Sigmoid colon (tissue), 7 donors: ENCODE results near the gene RFC3. TPM values are rescaled to one million over a fixed set of nuclear protein-coding genes. Genes with fewer than 3 reads are reported as not detected.

ENCODE experiments used
- DNase-seq: peaks from one replicate; pipeline ENCODE4 v3.0.0-alpha.2; 2019
- H3K27ac ChIP-seq, 4 donors: fragments of 200-600 bp; sonication (generic); one replicate each; pipeline ENCODE4 v1.5.1; 2016 to 2019; ENCODE audit warnings: mild to moderate bottlenecking in 1 of 4
- H3K27me3 ChIP-seq, 3 donors: fragments of 200-600 bp; sonication (generic); one replicate each; pipeline ENCODE4 v1.5.1; 2019; ENCODE audit warnings: mild to moderate bottlenecking in 1 of 3
- H3K36me3 ChIP-seq, 4 donors: fragments of 200-600 bp; sonication (generic); one replicate each; pipeline ENCODE4 v1.5.1; 2016 to 2019
- H3K4me1 ChIP-seq, 4 donors: fragments of 200-600 bp; sonication (generic); one replicate each; pipeline ENCODE4 v1.5.1; 2017 to 2019
- H3K4me3 ChIP-seq, 4 donors: fragments of 200-600 bp; sonication (generic); one replicate each; pipeline ENCODE4 v1.5.1; 2017 to 2019; ENCODE audit warnings: mild to moderate bottlenecking in 2 of 4, moderate library complexity in 1 of 4
- H3K9me3 ChIP-seq, 4 donors: fragments of 200-600 bp in 3 of 4; sonication (generic) in 3 of 4; one replicate each; pipeline versions ENCODE4 v1.5.1 to v1.6.1; 2013 to 2019
- EP300 ChIP-seq, 4 donors: sonication (generic); formaldehyde crosslinking; IDR thresholded peaks; one replicate each; pipeline ENCODE4 v1.6.1; 2017; ENCODE audit warnings: antibody characterized with exemption in 4 of 4
- POLR2A ChIP-seq, 2 donors: fragments of 450-650 bp; IDR thresholded peaks; one replicate each; pipeline ENCODE4 v1.6.1; 2016; ENCODE audit warnings: antibody characterized with exemption in 2 of 2, mild to moderate bottlenecking in 2 of 2, moderate library complexity in 2 of 2
- POLR2AphosphoS5 ChIP-seq, 4 donors: sonication (generic); formaldehyde crosslinking; IDR thresholded peaks; one replicate each; pipeline ENCODE4 v1.6.1; 2017; ENCODE audit warnings: antibody characterized with exemption in 4 of 4
- WGBS, 2 donors: extraction: QIAGEN DNeasy Blood & Tissue Kit; methylation state at CpG; one replicate each; pipeline ENCODE4 v1.1.7; 2013; 5-methylcytosine and 5-hydroxymethylcytosine counted together
- intact Hi-C: fragments of 100-400 bp; cut with DNase I; formaldehyde crosslinking; loops from one replicate; pipeline ENCODE4 v1.15.1; 2023
- polyA plus RNA-seq, 3 donors: library from polyadenylated mRNA; stranded (reverse); fragments of 200-250 nt; gene quantifications; one replicate each; pipeline ENCODE4 v1.2.3, GENCODE V29; 2013
- total RNA-seq, 4 donors: library from RNA; depleted of rRNA; stranded (reverse); fragments of >200 nt; gene quantifications; one replicate each; pipeline ENCODE4 v1.1.0, GENCODE V29; 2016
- TF ChIP-seq, protein P1 (sequence below), 4 experiments: fragments of 450-650 bp in 3 of 4; fragments of 200-600 bp in 1 of 4; IDR thresholded peaks; one replicate each; pipeline ENCODE4 v1.5.1; 2016 to 2019; ENCODE audit warnings: antibody characterized with exemption in 4 of 4, mild to moderate bottlenecking in 3 of 4, moderate library complexity in 2 of 4
- donor health status: healthy with polysubstance abuse.
- donor health status: Bipolar disorder and iron deficiency.
- donor health status: healthy.

The RFC3 gene
- total and polyA plus RNA-seq, 7 donors, result 3.6 to 9.6 (median 7.2) TPM

- H3K27ac ChIP-seq, result peak overlapping the region in 1 of 4 donors; percentile 27
- H3K4me3 ChIP-seq, result no peak overlapping the region
- H3K27me3 ChIP-seq, result no peaks in the 10 kb centered on the region
- peaks cover 0 to 17% (median 0%) of the 10 kb centered on the region in 4 donors for H3K36me3 ChIP-seq
- no peaks in the 10 kb centered on the region for H3K9me3 ChIP-seq
- no peaks in the 10 kb centered on the region for H3K4me1 ChIP-seq
- intact Hi-C loops, result no loop called here
- DNase-seq, result no peak
- 62 to 77% methylated on average over 4 of the region's 4 CpGs for WGBS, 2 donors
- TF ChIP-seq POLR2A (IDR thresholded peaks at IDR 0.05), result no peak
- TF ChIP-seq POLR2AphosphoS5 (IDR thresholded peaks at IDR 0.05), result peak in 2 of 4 donors; percentile 22 to 61
- no peak for TF ChIP-seq EP300 (IDR thresholded peaks at IDR 0.05)
Observed at GRCh38 chr13:33838647-33839046, 20.7 kb downstream of the RFC3 start.

- WGBS, 2 donors, result 25 to 73% methylated on average over 1 of the region's 1 CpG
- intact Hi-C loops, result no loop called here
- H3K4me1 ChIP-seq, result no peaks in the 10 kb centered on the region
- DNase-seq, result no peak
- no peak overlapping the region for H3K4me3 ChIP-seq
- no peaks in the 10 kb centered on the region for H3K27me3 ChIP-seq
- H3K36me3 ChIP-seq, result peaks cover 0 to 12% (median 0%) of the 10 kb centered on the region in 4 donors
- TF ChIP-seq POLR2AphosphoS5 (IDR thresholded peaks at IDR 0.05), result no peak
- TF ChIP-seq EP300 (IDR thresholded peaks at IDR 0.05), result no peak
- no peak for TF ChIP-seq POLR2A (IDR thresholded peaks at IDR 0.05)
- TF ChIP-seq, protein P1, sequence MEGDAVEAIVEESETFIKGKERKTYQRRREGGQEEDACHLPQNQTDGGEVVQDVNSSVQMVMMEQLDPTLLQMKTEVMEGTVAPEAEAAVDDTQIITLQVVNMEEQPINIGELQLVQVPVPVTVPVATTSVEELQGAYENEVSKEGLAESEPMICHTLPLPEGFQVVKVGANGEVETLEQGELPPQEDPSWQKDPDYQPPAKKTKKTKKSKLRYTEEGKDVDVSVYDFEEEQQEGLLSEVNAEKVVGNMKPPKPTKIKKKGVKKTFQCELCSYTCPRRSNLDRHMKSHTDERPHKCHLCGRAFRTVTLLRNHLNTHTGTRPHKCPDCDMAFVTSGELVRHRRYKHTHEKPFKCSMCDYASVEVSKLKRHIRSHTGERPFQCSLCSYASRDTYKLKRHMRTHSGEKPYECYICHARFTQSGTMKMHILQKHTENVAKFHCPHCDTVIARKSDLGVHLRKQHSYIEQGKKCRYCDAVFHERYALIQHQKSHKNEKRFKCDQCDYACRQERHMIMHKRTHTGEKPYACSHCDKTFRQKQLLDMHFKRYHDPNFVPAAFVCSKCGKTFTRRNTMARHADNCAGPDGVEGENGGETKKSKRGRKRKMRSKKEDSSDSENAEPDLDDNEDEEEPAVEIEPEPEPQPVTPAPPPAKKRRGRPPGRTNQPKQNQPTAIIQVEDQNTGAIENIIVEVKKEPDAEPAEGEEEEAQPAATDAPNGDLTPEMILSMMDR (IDR thresholded peaks at IDR 0.05), result no peak
- no peak overlapping the region for H3K27ac ChIP-seq
- H3K9me3 ChIP-seq, result no peaks in the 10 kb centered on the region
Observed at GRCh38 chr13:33840402-33840801, 22.5 kb downstream of the RFC3 start.

- intact Hi-C loops, result no loop called here
- no peaks in the 10 kb centered on the region for H3K4me1 ChIP-seq
- DNase-seq, result no peak
- no peak overlapping the region for H3K27ac ChIP-seq
- 85 to 93% methylated on average over 4 of the region's 4 CpGs for WGBS, 2 donors
- H3K9me3 ChIP-seq, result no peaks in the 10 kb centered on the region
- H3K36me3 ChIP-seq, result no peaks in the 10 kb centered on the region
- H3K27me3 ChIP-seq, result no peaks in the 10 kb centered on the region
- no peak for TF ChIP-seq POLR2A (IDR thresholded peaks at IDR 0.05)
- H3K4me3 ChIP-seq, result no peak overlapping the region
Observed at GRCh38 chr13:33842207-33842606, 24.3 kb downstream of the RFC3 start.

GRCh38 chr13:33842986-33843385, 25.0 kb downstream of the RFC3 start:
- no peak overlapping the region for H3K27ac ChIP-seq
- H3K27me3 ChIP-seq, result no peaks in the 10 kb centered on the region
- no peak overlapping the region for H3K4me3 ChIP-seq
- intact Hi-C loops, result no loop called here
- no peaks in the 10 kb centered on the region for H3K9me3 ChIP-seq
- no peaks in the 10 kb centered on the region for H3K4me1 ChIP-seq
- TF ChIP-seq POLR2AphosphoS5 (IDR thresholded peaks at IDR 0.05), result no peak
- TF ChIP-seq, protein P1 (IDR thresholded peaks at IDR 0.05), result no peak
- H3K36me3 ChIP-seq, result no peaks in the 10 kb centered on the region
- DNase-seq, result no peak

GRCh38 chr13:33845572-33846302, 27.8 kb downstream of the RFC3 start:
- DNase-seq, result no peak

More at GRCh38 chr13:33845572-33846302, 27.8 kb downstream of the RFC3 start:
- no peaks in the 10 kb centered on the region for H3K9me3 ChIP-seq
- no peaks in the 10 kb centered on the region for H3K27me3 ChIP-seq
- no peak overlapping the region for H3K27ac ChIP-seq
- intact Hi-C loops, result no loop called here
- H3K4me1 ChIP-seq, result no peaks in the 10 kb centered on the region
- no peak overlapping the region for H3K4me3 ChIP-seq
- TF ChIP-seq POLR2AphosphoS5 (IDR thresholded peaks at IDR 0.05) (no peak), POLR2A (IDR thresholded peaks at IDR 0.05) (no peak), EP300 (IDR thresholded peaks at IDR 0.05) (no peak)
- TF ChIP-seq, protein P1 (IDR thresholded peaks at IDR 0.05), result no peak
- H3K36me3 ChIP-seq, result no peaks in the 10 kb centered on the region
